HepG2 (cell line): ENCODE data around the gene MTURN. TPM values are rescaled to one million over a fixed set of nuclear protein-coding genes. Genes with fewer than 3 reads are reported as not detected.

Experiments used
- ATAC-seq: fragments of 200-7000 bp; cut with Tn5 transposase; 3 replicates; pipeline ENCODE4 v1.9.1; 2020; ENCODE audit warnings: mild to moderate bottlenecking, moderate library complexity
- BruUV-seq: library from RNA; stranded (reverse); fragments of 400-500 nt; replicated peaks from 2 replicates; lab custom pipeline; 2021; lab: Mats Ljungman, UMichigan
- CTCF ChIA-PET: fragments of 300-600 bp; formaldehyde crosslinking; extraction: SDS; loops from one replicate; lab custom pipeline; 2021; ENCODE audit warnings: low total read pairs, inconsistent platforms, low intra/inter-chr PET ratio; lab: Yijun Ruan, JAX
- POLR2A ChIA-PET: fragments of 350-600 bp; sonication (Branson Sonifier 250); formaldehyde crosslinking; loops from one replicate; lab custom pipeline; 2020; ENCODE audit warnings: antibody characterized with exemption, inconsistent platforms; lab: Yijun Ruan, JAX
- DNase-seq: peaks from one replicate; pipeline ENCODE4 v3.0.0-alpha.2; 2015; ENCODE audit warnings: low spot score
- FAIRE-seq: peaks from 3 replicates; lab custom pipeline; 2011; peaks lifted over from hg19 to GRCh38; lab: Jason Lieb, UNC
- H2AFZ ChIP-seq: one replicate; pipeline ENCODE4 v1.6.1; 2011; ENCODE audit warnings: low read length, inconsistent platforms
- H3K27ac ChIP-seq: fragments of 300-600 bp; 3 replicates; pipeline ENCODE4 v1.8.0; 2011; ENCODE audit warnings: mixed run types, mild to moderate bottlenecking, mixed read lengths, low read length, inconsistent platforms; ENCODE audit not compliant: insufficient read depth; ENCODE audit errors: extremely low read length
- H3K27me3 ChIP-seq, 2 experiments: fragments of 200-600 bp in 1 of 2; 2 replicates in 1 of 2; 3 replicates in 1 of 2; pipeline versions ENCODE4 v1.6.0 to v1.8.0; 2011; ENCODE audit warnings: low read length in 2 of 2, mild to moderate bottlenecking in 2 of 2, moderate library complexity in 2 of 2, inconsistent platforms in 1 of 2; ENCODE audit not compliant: insufficient read depth in 2 of 2, control insufficient read depth in 1 of 2
- H3K36me3 ChIP-seq, 2 experiments: fragments of 200-600 bp in 1 of 2; replicated peaks in 1 of 2; 2 replicates in 1 of 2; 3 replicates in 1 of 2; pipeline versions ENCODE4 v1.5.1 to v1.8.0; 2011; ENCODE audit warnings: low read length in 2 of 2, inconsistent platforms in 1 of 2; ENCODE audit not compliant: insufficient read depth in 2 of 2, control insufficient read depth in 1 of 2
- H3K4me1 ChIP-seq: 2 replicates; pipeline ENCODE4 v1.5.1; 2012; ENCODE audit warnings: low read length, inconsistent platforms; ENCODE audit not compliant: insufficient read depth
- H3K4me2 ChIP-seq: 2 replicates; pipeline ENCODE4 v1.6.0; 2011; ENCODE audit warnings: low read depth, low read length, inconsistent platforms
- H3K4me3 ChIP-seq, 3 experiments: fragments of 200-600 bp in 1 of 3; sonication (generic), shearing (Covaris generic) in 1 of 3; replicated peaks in 1 of 3; 2 replicates each; pipeline ENCODE4 v1.5.1; 2011 to 2016; ENCODE audit warnings: low read length in 3 of 3, inconsistent platforms in 2 of 3, low read depth in 2 of 3, mild to moderate bottlenecking in 2 of 3, control low read depth in 1 of 3, mixed read lengths in 1 of 3; ENCODE audit not compliant: insufficient read depth in 1 of 3
- H3K79me2 ChIP-seq: one replicate; pipeline ENCODE4 v1.6.1; 2011; ENCODE audit warnings: low read length, inconsistent platforms; ENCODE audit not compliant: insufficient read depth
- H3K9ac ChIP-seq: 2 replicates; pipeline ENCODE4 v1.6.0; 2011; ENCODE audit warnings: mild to moderate bottlenecking, low read depth, low read length, inconsistent platforms; ENCODE audit not compliant: insufficient read depth
- H3K9me3 ChIP-seq: 2 replicates; pipeline ENCODE4 v1.5.1; 2012; ENCODE audit warnings: mild to moderate bottlenecking, low read length
- H4K20me1 ChIP-seq: 2 replicates; pipeline ENCODE4 v1.6.0; 2011; ENCODE audit warnings: inconsistent platforms, mild to moderate bottlenecking, low read length, moderate library complexity; ENCODE audit not compliant: insufficient read depth
- AHR ChIP-seq: IDR thresholded peaks from 2 replicates; pipeline ENCODE4 v1.6.1; 2018; ENCODE audit warnings: missing genetic modification reagents, missing compliant biosample characterization
- CBX1 ChIP-seq: IDR thresholded peaks from one replicate; pipeline ENCODE4 v1.6.1; 2016; ENCODE audit warnings: antibody characterized with exemption, low read depth
- DNMT1 ChIP-seq: sonication (generic); formaldehyde crosslinking; IDR thresholded peaks from 2 replicates; pipeline ENCODE4 v1.5.1; 2020; ENCODE audit warnings: mild to moderate bottlenecking, missing genetic modification reagents
- HDAC2 ChIP-seq: sonication (generic); formaldehyde crosslinking; IDR thresholded peaks from 2 replicates; pipeline ENCODE4 v1.4.0; 2020; ENCODE audit warnings: missing genetic modification reagents
- RFXAP ChIP-seq: sonication (generic); formaldehyde crosslinking; IDR thresholded peaks from 2 replicates; pipeline ENCODE4 v1.4.0; 2020; ENCODE audit warnings: missing genetic modification reagents, borderline replicate concordance
- TCF12 ChIP-seq, 2 experiments: fragments of 450-650 bp in 1 of 2; sonication (generic) in 1 of 2; formaldehyde crosslinking in 1 of 2; IDR thresholded peaks; 2 replicates each; pipeline versions ENCODE4 v1.6.1 to v1.8.0; 2017 to 2022; ENCODE audit warnings: antibody characterized with exemption in 1 of 2, mild to moderate bottlenecking in 1 of 2, missing genetic modification reagents in 1 of 2, moderate library complexity in 1 of 2
- TP53 ChIP-seq: sonication (generic); formaldehyde crosslinking; conservative IDR thresholded peaks from 2 replicates; pipeline ENCODE4 v1.4.0; 2020; ENCODE audit warnings: missing genetic modification reagents
- ZBTB20 ChIP-seq: sonication (generic); formaldehyde crosslinking; IDR thresholded peaks from 2 replicates; pipeline ENCODE4 v1.8.1; 2023; ENCODE audit warnings: missing genetic modification reagents, low read depth, mild to moderate bottlenecking, borderline replicate concordance
- ZNF256 ChIP-seq: sonication (generic); formaldehyde crosslinking; conservative IDR thresholded peaks from 2 replicates; pipeline ENCODE4 v1.4.0; 2020; ENCODE audit warnings: missing genetic modification reagents
- ZNF3 ChIP-seq: IDR thresholded peaks from 2 replicates; pipeline ENCODE4 v1.7.0; 2017; ENCODE audit warnings: inconsistent platforms
- ZNF530 ChIP-seq: sonication (generic); formaldehyde crosslinking; IDR thresholded peaks from 2 replicates; pipeline ENCODE4 v1.5.0; 2020; ENCODE audit warnings: low read depth, mild to moderate bottlenecking, missing genetic modification reagents
- ZNF672 ChIP-seq: sonication (generic); formaldehyde crosslinking; IDR thresholded peaks from 2 replicates; pipeline ENCODE4 v1.8.1; 2022; ENCODE audit warnings: missing genetic modification reagents
- ZNF704 ChIP-seq: sonication (generic); formaldehyde crosslinking; IDR thresholded peaks from 2 replicates; pipeline ENCODE4 v1.8.1; 2023; ENCODE audit warnings: mild to moderate bottlenecking, inconsistent platforms, moderate library complexity, missing genetic modification reagents, borderline replicate concordance
- WGBS: methylation state at CpG from one replicate; pipeline ENCODE4 v1.1.6; 2017; ENCODE audit warnings: low lambda C conversion rate; 5-methylcytosine and 5-hydroxymethylcytosine counted together
- in situ Hi-C: cut with HindIII; loops from 2 replicates; pipeline ENCODE4 v1.10.0; 2017; ENCODE audit warnings: low pct_unique_long_range_greater_than_20kb; ENCODE audit not compliant: extremely low pct_ligation_motif_present
- intact Hi-C: fragments of 100-400 bp; cut with micrococcal nuclease; formaldehyde crosslinking; loops from one replicate; pipeline ENCODE4 v1.10.0; 2022; ENCODE audit not compliant: unreplicated experiment
- polyA plus RNA-seq, 8 experiments: library from polyadenylated mRNA; depleted of rRNA in 3 of 8; stranded (reverse) in 7 of 8; unstranded in 1 of 8; fragments of >200 nt; fragmentation: Illumina TruSeq in 4 of 8; extraction: Trizol in 4 of 8; gene quantifications; 2 replicates each; pipeline versions ENCODE4 v1.2.1 to v1.2.3, GENCODE V29; 2011 to 2016; ENCODE audit warnings: low read depth in 4 of 8, missing spikeins in 1 of 8, mixed read lengths in 1 of 8; ENCODE audit not compliant: insufficient read depth in 1 of 8
- total RNA-seq, 5 experiments: library from RNA; depleted of rRNA; stranded (reverse); fragments of >200 nt; fragmentation: Illumina TruSeq; extraction: Trizol; gene quantifications; 2 replicates each; pipeline ENCODE4 v1.2.3, GENCODE V29; 2016; ENCODE audit warnings: low read depth in 1 of 5

MTURN gene
- total and polyA plus RNA-seq, 2 of the 13 experiments (the other 11 are each of a cell fraction or from before 2014, with no cell fraction given), result 5.7 to 7.2 TPM

DNA sequence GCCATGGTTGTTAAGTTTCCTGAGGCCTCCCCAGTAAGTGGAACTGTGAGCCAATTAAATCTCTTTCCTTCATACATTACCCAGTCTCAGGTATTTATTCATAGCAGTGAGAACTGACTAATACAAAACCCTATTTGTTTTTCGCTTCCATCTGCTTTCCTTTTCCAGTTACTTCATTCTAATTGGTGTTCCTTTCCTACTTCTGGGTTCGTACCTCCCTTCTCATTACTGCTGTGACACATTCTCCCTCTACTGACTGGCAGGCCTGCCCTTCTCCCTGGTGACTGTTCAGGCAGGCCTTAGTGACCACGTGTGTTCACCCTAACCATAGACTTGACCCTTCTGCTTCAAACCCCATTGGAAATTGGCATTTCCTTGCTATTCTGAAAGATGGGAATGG, 37.7 kb downstream of the MTURN start:
- ATAC-seq, result peak; percentile 17; the same call in 1 of the 3 replicates
- no peak overlapping the region for H3K4me2 ChIP-seq
- H3K9me3 ChIP-seq, result no peaks in the 10 kb centered on the region
- peaks cover 11% of the 10 kb centered on the region for H3K4me1 ChIP-seq
- TF ChIP-seq HDAC2 (CRISPR knock-in tag), result no peak
- TF ChIP-seq ZNF256 (CRISPR knock-in tag), result no peak
- TF ChIP-seq ZBTB20, result no peak
- no peak for TF ChIP-seq ZNF704 (CRISPR knock-in tag)
- TF ChIP-seq TCF12 (IDR thresholded peaks at IDR 0.05), result no peak
- no peak for TF ChIP-seq TCF12 (CRISPR knock-in tag; IDR thresholded peaks at IDR 0.05)
- no peak for TF ChIP-seq RFXAP (CRISPR knock-in tag)
- TF ChIP-seq DNMT1, result no peak
- no peak for TF ChIP-seq ZNF3 (CRISPR knock-in tag)
- TF ChIP-seq CBX1, result no peak
- TF ChIP-seq TP53, result no peak
- TF ChIP-seq AHR, result no peak
- no peak for TF ChIP-seq ZNF530 (CRISPR knock-in tag)
- no peak for TF ChIP-seq ZNF672 (CRISPR knock-in tag)
- H4K20me1 ChIP-seq, result no peaks in the 10 kb centered on the region
- no peak overlapping the region for H2AFZ ChIP-seq
- intact Hi-C loops (no loop called here), in situ Hi-C loops (no loop called here)
- ChIA-PET POLR2A (no interaction called here), CTCF (no interaction called here)
- no peaks in the 10 kb centered on the region for H3K27me3 ChIP-seq
- no peak for FAIRE-seq
- WGBS, result 25% methylated on average over 3 of the region's 3 CpGs
- H3K9ac ChIP-seq, result no peak overlapping the region
- BruUV-seq, result no TSS peak
- H3K79me2 ChIP-seq, result no peaks in the 10 kb centered on the region
- no peak for DNase-seq
- no peaks in the 10 kb centered on the region for H3K36me3 ChIP-seq
- H3K4me3 ChIP-seq, result no peak overlapping the region
- H3K27ac ChIP-seq, result no peak overlapping the region
